Left ventricle myocardium superior (tissue), 1 donor: ENCODE data around the gene NOPCHAP1. TPM values are rescaled to one million over a fixed set of nuclear protein-coding genes. Genes with fewer than 3 reads are reported as not detected.
"Not testable (repeated sequence)": the region's sequence is repeated elsewhere in the genome, so short reads cannot be mapped to it uniquely, and the experiment has no call there.

Source experiments
- ATAC-seq: fragments of 200-7000 bp; cut with Tn5 transposase; one replicate; pipeline ENCODE4 v1.9.1; 2020; ENCODE audit warnings: mild to moderate bottlenecking, moderate library complexity
- DNase-seq: peaks from one replicate; pipeline ENCODE4 v3.0.0-alpha.2; 2020
- intact Hi-C: fragments of 100-400 bp; cut with micrococcal nuclease; formaldehyde crosslinking; loops from one replicate; pipeline ENCODE4 v1.11.0; 2022
- long read RNA-seq: library from polyadenylated mRNA; unstranded; transcript quantifications from one replicate; pipeline ENCODE4 v2.0.0, GENCODE V29; 2021
- total RNA-seq: library from RNA; stranded (reverse); fragmentation: NEBNext Ultra II Directional; extraction: Animal tissue kit (Norgen Biotek cat#: 25700); gene quantifications from one replicate; pipeline ENCODE4 v1.2.1, GENCODE V29; 2021
- donor health status: DM: no; HTN: yes; CAD: no; lungs with severe emphysema.

Gene NOPCHAP1
- total RNA-seq = 8.5 TPM
- long read RNA-seq, full-length matches to known transcripts = 3 of 6 reads
- long read RNA-seq, partial matches to known transcripts = 2 of 6 reads
- long read RNA-seq, other reads (novel, unspliced or antisense) = 1 of 6 reads

GRCh38 chr12:104986022-104986941 is at the start of gene NOPCHAP1:
Gene NOPCHAP1 (plus strand): TSS chr12:104986316. CDS start chr12:104986353, 37 bp downstream.
- DNase-seq = peak; percentile 94
- peak; percentile 100 for ATAC-seq
- intact Hi-C loops = no loop called here

GRCh38 chr12:104938371-104938770 is 47.7 kb upstream of the NOPCHAP1 start:
- ATAC-seq (no peak), DNase-seq (no peak)
- intact Hi-C loops = no loop called here

- no peak for ATAC-seq
These were observed 47.0 kb upstream of the NOPCHAP1 start for GRCh38 chr12:104939089-104939488.

GRCh38 chr12:104941454-104941853 is 44.7 kb upstream of the NOPCHAP1 start:
- DNase-seq (no peak), ATAC-seq (no peak)
- intact Hi-C loops = no loop called here

More at GRCh38 chr12:104939089-104939488, 47.0 kb upstream of the NOPCHAP1 start:
- intact Hi-C loops = no loop called here
- DNase-seq = no peak

GRCh38 chr12:104942075-104942474 is 44.0 kb upstream of the NOPCHAP1 start:
- intact Hi-C loops = no loop called here
- ATAC-seq (no peak), DNase-seq (no peak)

- ATAC-seq, DNase-seq, intact Hi-C loops: not testable (repeated sequence)
These were observed 42.7 kb upstream of the NOPCHAP1 start for GRCh38 chr12:104943401-104943800.

GRCh38 chr12:104944252-104944651 is 41.9 kb upstream of the NOPCHAP1 start:
- no peak for DNase-seq
- intact Hi-C loops = no loop called here

GRCh38 chr12:104948716-104949115 is 37.4 kb upstream of the NOPCHAP1 start:
- DNase-seq, intact Hi-C loops, ATAC-seq: not testable (repeated sequence)

More at GRCh38 chr12:104944252-104944651, 41.9 kb upstream of the NOPCHAP1 start:
- ATAC-seq = no peak

GRCh38 chr12:104951759-104952509 is 34.2 kb upstream of the NOPCHAP1 start:
- intact Hi-C loops = no loop called here
- DNase-seq (no peak), ATAC-seq (no peak)

GRCh38 chr12:104952816-104953215 is 33.3 kb upstream of the NOPCHAP1 start:
- no peak for ATAC-seq
- DNase-seq = no peak
- intact Hi-C loops = no loop called here

GRCh38 chr12:104953323-104953722 is 32.8 kb upstream of the NOPCHAP1 start:
- no peak for ATAC-seq
- intact Hi-C loops = no loop called here
- no peak for DNase-seq

GRCh38 chr12:104955703-104956102 is 30.4 kb upstream of the NOPCHAP1 start:
- DNase-seq (no peak), ATAC-seq (no peak)
- intact Hi-C loops = no loop called here

GRCh38 chr12:104956870-104957718 is 29.0 kb upstream of the NOPCHAP1 start:
- no peak for ATAC-seq
- no peak for DNase-seq

GRCh38 chr12:104957719-104958000 is 28.5 kb upstream of the NOPCHAP1 start:
- DNase-seq (no peak), ATAC-seq (peak; percentile 47)
- intact Hi-C loops = no loop called here

More at GRCh38 chr12:104956870-104957718, 29.0 kb upstream of the NOPCHAP1 start:
- intact Hi-C loops = no loop called here

GRCh38 chr12:104958001-104958804 is 27.9 kb upstream of the NOPCHAP1 start, which contains the start of gene SLC41A2:
Gene SLC41A2 (minus strand): TSS chr12:104958290. CDS start chr12:104928527, 29,763 bp downstream.
- peak; percentile 94 for ATAC-seq
- intact Hi-C loops = no loop called here
- DNase-seq = peak; percentile 84

- DNase-seq = no peak
- ATAC-seq = no peak
- intact Hi-C loops = no loop called here
These were observed 27.2 kb upstream of the NOPCHAP1 start for GRCh38 chr12:104958805-104959334.

GRCh38 chr12:104959335-104959841 is 26.7 kb upstream of the NOPCHAP1 start:
- intact Hi-C loops = no loop called here
- ATAC-seq (no peak), DNase-seq (no peak)

GRCh38 chr12:104960464-104960863 is 25.7 kb upstream of the NOPCHAP1 start:
- intact Hi-C loops = no loop called here

More at GRCh38 chr12:104960464-104960863, 25.7 kb upstream of the NOPCHAP1 start:
- no peak for DNase-seq
- ATAC-seq = no peak
